AG10803 (cell line): Measurements from ENCODE around the gene SGK1.
A peak's percentile ranks its signal among the peaks of the same experiment; 100 is the strongest.
"Not testable (repeated sequence)": the region's sequence is repeated elsewhere in the genome, so short reads cannot be mapped to it uniquely, and the experiment has no call there.

ENCODE experiments used
- DNase-seq: peaks from one replicate; pipeline ENCODE4 v3.0.0; 2010; ENCODE audit warnings: low read depth
- H3K4me3 ChIP-seq: 2 replicates; pipeline ENCODE4 v1.5.1; 2011; ENCODE audit warnings: mild to moderate bottlenecking, low read length, control low read depth
- TF ChIP-seq, protein P1 (sequence below): conservative IDR thresholded peaks from 2 replicates; pipeline ENCODE4 v1.5.1; 2011; ENCODE audit warnings: mild to moderate bottlenecking, low read length, control low read depth, inconsistent platforms

The SGK1 gene

GRCh38 chr6:134245706-134246105, 72.2 kb downstream of the SGK1 start:
- TF ChIP-seq, protein P1, sequence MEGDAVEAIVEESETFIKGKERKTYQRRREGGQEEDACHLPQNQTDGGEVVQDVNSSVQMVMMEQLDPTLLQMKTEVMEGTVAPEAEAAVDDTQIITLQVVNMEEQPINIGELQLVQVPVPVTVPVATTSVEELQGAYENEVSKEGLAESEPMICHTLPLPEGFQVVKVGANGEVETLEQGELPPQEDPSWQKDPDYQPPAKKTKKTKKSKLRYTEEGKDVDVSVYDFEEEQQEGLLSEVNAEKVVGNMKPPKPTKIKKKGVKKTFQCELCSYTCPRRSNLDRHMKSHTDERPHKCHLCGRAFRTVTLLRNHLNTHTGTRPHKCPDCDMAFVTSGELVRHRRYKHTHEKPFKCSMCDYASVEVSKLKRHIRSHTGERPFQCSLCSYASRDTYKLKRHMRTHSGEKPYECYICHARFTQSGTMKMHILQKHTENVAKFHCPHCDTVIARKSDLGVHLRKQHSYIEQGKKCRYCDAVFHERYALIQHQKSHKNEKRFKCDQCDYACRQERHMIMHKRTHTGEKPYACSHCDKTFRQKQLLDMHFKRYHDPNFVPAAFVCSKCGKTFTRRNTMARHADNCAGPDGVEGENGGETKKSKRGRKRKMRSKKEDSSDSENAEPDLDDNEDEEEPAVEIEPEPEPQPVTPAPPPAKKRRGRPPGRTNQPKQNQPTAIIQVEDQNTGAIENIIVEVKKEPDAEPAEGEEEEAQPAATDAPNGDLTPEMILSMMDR: no peak
- DNase-seq: no peak

DNA sequence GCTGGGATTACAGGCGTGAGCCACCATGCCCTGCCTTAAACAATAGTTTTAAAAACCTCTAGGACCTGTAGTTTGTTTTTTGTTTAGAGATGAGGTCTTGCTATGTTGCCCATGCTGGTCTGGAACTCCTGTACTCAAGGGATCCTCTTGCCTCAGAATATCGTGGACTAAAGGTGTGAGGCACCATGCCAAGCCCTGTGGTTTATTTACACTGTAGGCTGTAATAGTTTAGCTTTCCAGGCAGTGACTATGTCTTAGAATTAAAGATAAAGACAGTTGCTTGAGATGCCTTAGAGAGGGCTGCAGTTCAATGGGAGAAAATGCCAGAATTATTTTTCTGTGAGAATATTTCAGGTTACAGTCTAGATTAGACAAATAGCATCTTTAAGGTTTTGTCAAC, 72.9 kb downstream of the SGK1 start:
- H3K4me3 ChIP-seq: no peak overlapping the region
- TF ChIP-seq, protein P1: no peak
- DNase-seq: peak; percentile 54

More at GRCh38 chr6:134245706-134246105, 72.2 kb downstream of the SGK1 start:
- no peak overlapping the region for H3K4me3 ChIP-seq

DNA sequence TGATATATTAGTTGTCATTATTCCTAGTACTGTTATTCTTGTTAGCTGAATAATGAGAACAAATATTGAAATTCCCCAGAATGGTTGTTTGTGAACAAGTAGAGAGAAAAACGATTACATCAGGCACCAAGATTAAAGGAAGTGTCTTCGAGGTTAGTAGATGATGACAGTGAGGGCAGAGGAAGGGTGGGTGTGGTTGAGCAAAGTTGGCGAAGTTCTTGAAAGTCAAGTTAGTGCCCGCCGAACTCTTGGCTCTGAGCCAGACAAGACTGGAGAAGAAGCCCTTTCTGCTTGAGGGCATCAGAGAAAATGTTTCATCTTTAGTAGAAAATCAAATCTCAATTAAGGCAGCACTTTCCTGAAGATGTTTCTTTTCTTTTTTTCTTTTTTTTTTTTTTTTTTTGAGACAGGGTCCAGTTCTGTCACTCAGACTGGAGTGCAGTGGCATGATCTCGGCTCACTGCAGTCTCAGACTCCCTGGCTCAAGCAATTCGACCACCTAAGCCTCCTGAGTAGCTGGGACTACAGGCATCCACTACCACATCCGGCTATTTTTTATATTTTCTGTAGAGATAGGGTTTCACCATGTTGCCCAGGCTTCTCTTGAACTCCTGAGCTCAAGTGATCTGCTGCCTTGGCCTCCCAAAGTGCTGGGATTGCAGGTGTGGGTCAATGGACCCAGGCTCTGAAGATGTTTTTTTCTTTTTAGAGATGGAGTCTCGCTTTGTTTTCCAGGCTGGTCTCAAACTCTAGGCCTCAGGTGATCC, 77.1 kb downstream of the SGK1 start:
- TF ChIP-seq, protein P1: no peak
- H3K4me3 ChIP-seq: no peak overlapping the region
- no peak for DNase-seq

DNA sequence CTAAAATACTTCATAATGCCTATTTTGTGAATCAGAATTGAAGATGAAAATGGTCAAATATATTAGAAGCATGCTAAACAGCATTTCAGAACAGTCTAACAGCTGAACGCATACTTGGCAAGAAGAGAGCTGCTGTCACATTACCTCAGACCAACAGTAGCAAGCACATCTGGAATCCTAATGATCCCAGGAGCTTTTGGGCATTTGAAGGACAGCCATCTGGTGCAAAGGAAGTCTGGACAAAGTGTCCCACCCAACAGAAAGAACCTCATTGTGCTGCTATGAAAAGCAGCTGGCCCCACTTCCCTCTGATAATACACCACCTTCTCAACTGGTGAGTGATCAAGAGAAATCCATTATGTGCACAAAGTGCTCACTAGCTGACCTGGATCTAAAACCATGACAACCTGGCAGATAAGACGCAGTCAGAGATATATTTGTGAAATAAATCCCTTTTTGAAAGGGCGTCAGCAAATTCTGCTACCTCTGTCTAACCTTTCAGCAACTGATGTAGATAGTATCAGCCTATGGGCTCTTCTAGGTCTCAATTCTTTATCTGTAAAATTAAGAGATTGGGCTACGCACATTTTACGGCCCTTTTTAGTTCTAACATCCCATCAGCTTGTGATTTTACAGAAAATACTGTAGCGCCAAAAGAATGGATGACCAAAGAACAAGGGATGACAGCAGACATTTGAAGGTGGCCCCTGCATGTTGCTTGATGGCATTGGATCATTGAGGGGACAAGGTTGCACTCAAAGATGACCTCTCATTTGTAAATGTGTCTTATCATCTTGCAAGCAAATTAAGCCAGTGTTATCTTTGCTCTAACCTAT, 78.7 kb downstream of the SGK1 start:
- DNase-seq: peak; percentile 61
- no peak overlapping the region for H3K4me3 ChIP-seq
- TF ChIP-seq, protein P1: no peak

- TF ChIP-seq, protein P1: no peak
- DNase-seq: no peak
- H3K4me3 ChIP-seq: no peak overlapping the region
Measured at GRCh38 chr6:134238006-134238405, 79.9 kb downstream of the SGK1 start.

DNA sequence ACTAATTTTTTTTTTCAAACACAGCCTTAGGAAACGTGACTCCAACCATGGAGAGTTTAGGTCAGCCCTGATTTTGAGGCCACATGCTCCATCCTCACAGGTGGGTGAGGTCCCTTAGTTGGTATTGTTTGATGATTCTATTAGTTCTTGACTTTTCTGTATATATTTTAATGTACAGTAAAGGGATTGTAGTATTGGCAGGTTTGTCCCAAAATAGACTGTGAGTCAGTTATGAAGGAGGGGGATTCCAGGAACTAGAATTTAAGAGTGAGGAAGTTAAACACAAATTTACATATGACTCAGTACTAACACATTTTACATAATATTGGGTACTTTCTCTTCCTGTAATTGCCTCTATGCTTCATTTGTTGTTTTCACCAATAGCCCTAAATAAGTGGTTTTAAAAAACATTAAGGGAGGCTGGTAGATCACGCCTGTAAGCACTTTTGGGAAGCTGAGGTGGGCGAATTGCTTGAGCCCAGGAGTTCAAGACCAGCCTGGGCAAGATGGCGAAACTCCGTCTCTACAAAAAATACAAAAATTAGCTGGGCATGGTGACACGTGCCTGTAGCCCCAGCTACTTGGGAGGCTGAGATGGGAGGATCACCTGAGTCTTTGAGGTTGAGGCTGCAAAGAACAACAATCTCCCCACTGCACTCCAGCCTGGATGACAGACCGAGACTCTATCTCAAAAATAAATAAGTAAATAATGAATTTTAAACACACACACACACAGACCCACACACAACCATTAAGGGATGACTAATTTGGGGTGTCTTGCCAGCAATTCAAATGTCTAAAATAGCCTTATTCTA, 81.8 kb downstream of the SGK1 start:
- no peak overlapping the region for H3K4me3 ChIP-seq
- TF ChIP-seq, protein P1: no peak
- peak; percentile 51 for DNase-seq

GRCh38 chr6:134235334-134235733, 82.6 kb downstream of the SGK1 start:
- DNase-seq, H3K4me3 ChIP-seq: not testable (repeated sequence)
